Dermis lymphatic vessel endothelial cell (primary cell): ENCODE measurements around the gene ASCL4. TPM values are rescaled to one million over a fixed set of nuclear protein-coding genes. Genes with fewer than 3 reads are reported as not detected.

Experiments
- total RNA-seq: library from RNA; depleted of rRNA; stranded (reverse); fragments of >200 nt; gene quantifications from 2 replicates; pipeline ENCODE4 v1.2.1, GENCODE V29; 2014

Gene ASCL4, protein sequence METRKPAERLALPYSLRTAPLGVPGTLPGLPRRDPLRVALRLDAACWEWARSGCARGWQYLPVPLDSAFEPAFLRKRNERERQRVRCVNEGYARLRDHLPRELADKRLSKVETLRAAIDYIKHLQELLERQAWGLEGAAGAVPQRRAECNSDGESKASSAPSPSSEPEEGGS
- total RNA-seq = not detected in 2 replicates

DNA sequence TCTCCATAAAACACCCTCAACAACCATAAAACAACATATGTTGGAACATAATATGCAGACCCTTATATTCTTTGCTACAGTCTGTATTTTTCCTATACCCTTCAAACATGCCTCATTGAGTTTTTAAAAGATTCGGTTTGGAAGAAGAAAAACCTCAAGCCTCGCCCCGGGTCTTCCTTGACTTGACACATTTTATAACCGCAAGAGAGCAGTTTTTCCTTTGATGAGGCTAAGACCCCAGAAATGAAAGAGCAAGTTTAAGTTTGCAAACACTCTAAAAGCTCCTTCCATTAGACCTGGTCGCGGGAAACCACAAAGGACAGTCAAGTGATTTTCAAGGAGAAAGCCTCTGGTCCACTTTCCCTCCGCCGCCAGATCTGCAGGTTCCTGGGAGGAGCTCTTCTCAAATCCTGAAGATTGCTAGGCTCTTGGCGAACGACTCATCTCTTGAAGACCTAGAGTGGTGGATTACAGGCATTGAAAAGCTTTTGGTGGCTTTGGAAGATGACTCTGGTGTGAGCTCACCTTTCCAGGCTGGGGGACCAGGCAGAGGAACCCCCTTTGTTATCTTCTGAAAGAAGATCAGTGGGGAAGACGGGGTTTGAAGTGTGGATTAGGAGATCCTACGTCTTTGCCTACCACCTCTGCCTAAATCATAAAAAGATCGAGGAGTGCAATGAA lies at the start of gene ASCL4:
TSS of gene ASCL4 (plus strand) at position 356 of the 681 bp plus-strand sequence. CDS start 515 bp downstream, outside the sequence.

DNA sequence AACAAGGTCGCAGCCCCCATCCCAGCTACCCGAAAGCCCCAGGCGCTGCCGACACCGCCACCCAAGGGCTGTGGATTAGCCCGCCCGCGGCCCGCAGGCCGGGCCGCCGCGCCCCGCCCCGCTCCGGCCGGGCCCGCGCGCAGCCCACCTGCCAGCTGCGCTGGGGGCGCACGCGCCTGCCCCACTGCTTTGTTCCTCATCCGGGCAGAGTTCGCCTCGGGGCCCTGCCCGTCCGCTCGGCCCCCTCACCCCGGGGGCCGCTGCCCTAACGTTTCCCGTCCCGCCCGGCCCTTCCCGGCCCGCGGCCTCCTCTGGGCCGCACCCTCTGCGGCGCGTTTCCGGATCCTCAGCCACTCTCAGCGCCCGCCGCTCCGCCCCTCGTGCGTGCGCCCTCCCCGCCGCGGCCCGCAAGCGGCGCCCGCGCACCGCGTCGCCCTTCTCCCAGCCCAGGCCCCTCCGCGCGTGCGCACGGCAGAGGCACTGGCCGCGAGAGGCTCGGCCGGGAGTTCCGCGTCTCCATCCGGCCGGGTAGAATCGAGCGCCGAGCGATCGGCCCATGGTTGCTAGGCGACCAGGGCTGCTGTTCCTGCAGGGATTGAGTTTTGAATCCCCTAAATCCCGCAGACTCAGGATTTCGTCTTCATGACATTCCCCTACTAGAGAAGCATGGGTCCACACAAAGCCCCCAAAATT lies 13.5 kb upstream of the ASCL4 start, which contains the start of gene PRDM4:
TSS of gene PRDM4 (minus strand) at position 329 of the 693 bp plus-strand sequence. CDS start 622 bp downstream, outside the sequence.

Other genes with a start within 250 kb of the ASCL4 start
- gene PWP1, start 88.9 kb upstream of the ASCL4 start, total RNA-seq = 57.0 and 77.7 TPM in 2 replicates
- 15.8 and 18.6 TPM in 2 replicates for gene PRDM4, start 13.6 kb upstream of the ASCL4 start, total RNA-seq